AG10803 (cell line): ENCODE measurements around the gene AP1B1.

Source experiments
- DNase-seq: peaks from one replicate; pipeline ENCODE4 v3.0.0; 2010; ENCODE audit warnings: low read depth
- H3K4me3 ChIP-seq: 2 replicates; pipeline ENCODE4 v1.5.1; 2011; ENCODE audit warnings: mild to moderate bottlenecking, low read length, control low read depth
- TF ChIP-seq, protein P1 (sequence below): conservative IDR thresholded peaks from 2 replicates; pipeline ENCODE4 v1.5.1; 2011; ENCODE audit warnings: mild to moderate bottlenecking, low read length, control low read depth, inconsistent platforms

Gene AP1B1

DNA sequence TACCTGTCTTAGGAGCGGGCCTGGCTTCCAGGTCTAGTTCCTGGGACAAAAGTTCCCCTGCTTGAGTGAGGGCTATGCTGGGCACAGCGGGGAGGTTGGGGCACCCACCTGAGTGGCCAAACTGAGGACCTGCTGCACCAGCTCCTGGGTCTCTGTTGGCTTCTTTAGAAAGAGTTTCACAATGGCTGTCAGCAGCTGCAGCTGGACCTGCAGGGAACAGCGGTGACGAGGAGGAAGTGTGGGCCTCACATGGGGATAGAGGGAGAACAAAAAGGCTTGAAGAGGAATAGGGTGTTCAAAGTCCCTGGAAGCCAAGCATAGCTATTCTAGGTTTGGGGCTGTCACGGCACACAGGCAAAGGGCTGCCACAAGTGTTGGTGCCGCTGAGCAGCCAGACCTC is 46.2 kb downstream of the AP1B1 start:
- no peak overlapping the region for H3K4me3 ChIP-seq
- no peak for DNase-seq
- TF ChIP-seq, protein P1, sequence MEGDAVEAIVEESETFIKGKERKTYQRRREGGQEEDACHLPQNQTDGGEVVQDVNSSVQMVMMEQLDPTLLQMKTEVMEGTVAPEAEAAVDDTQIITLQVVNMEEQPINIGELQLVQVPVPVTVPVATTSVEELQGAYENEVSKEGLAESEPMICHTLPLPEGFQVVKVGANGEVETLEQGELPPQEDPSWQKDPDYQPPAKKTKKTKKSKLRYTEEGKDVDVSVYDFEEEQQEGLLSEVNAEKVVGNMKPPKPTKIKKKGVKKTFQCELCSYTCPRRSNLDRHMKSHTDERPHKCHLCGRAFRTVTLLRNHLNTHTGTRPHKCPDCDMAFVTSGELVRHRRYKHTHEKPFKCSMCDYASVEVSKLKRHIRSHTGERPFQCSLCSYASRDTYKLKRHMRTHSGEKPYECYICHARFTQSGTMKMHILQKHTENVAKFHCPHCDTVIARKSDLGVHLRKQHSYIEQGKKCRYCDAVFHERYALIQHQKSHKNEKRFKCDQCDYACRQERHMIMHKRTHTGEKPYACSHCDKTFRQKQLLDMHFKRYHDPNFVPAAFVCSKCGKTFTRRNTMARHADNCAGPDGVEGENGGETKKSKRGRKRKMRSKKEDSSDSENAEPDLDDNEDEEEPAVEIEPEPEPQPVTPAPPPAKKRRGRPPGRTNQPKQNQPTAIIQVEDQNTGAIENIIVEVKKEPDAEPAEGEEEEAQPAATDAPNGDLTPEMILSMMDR = no peak

- H3K4me3 ChIP-seq = no peak overlapping the region
- no peak for DNase-seq
- TF ChIP-seq, protein P1 = no peak
Measured at GRCh38 chr22:29341849-29342127, 46.6 kb downstream of the AP1B1 start.

DNA sequence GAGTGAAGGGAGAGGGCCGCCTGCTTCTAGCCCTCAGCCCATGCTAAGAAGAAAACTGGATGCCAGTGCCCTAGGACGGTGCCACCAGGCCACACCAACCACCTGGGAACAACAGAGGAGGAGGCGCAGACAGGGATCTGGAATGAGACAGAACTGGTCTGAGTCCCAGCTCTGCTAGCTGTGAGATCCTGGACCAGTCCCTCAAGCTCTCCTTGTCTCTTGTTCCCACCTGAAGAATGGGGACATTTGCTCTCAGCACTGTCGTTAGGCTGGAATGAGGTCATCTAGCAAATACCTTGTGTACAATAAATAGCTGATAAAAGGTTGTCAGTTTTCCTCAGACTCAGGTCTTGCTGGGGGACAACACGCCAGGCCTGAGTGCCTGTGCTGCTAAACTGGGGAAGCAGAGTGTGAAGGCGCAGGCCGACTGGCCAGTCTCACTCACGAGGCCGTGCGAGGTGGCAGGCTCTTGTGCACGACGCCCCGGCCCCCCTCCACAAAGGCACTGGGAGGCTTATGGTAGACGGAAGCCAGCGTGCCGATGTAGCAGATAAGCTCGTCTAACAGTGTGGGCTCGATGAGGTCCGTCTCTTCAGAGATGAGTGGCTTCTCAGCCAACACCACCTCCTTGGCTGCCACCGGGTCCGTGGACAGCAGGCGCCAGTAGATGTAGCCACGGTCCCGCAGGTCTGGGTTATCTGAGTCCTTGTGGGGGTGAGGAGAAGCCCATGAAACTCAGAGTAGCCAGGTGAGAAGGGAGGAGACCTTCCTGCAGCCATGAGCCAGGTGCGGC is 47.1 kb downstream of the AP1B1 start:
- DNase-seq = no peak
- TF ChIP-seq, protein P1 = no peak
- no peak overlapping the region for H3K4me3 ChIP-seq

DNA sequence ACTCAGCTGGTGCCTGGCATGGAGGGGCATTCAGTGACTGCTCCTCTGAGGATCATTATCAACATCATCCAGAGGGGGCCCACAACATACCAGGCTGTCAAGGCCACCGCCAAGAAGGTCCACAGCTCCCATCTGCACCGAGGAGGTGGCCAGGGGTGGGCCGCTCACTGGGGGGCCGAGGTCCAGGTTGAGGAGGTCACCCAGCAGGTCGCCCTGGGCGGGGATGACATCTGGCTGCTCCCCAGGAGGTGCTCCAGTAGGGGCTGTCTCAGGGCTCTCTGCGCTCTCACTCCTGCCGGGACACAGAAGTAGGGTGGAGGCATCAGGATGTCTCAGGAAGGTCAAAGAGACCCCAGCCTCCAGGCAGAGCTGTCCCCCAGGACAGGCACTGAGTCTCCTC is 47.8 kb downstream of the AP1B1 start:
- no peak overlapping the region for H3K4me3 ChIP-seq
- DNase-seq = no peak
- TF ChIP-seq, protein P1 = no peak

GRCh38 chr22:29339381-29340235 is 48.8 kb downstream of the AP1B1 start:
- H3K4me3 ChIP-seq = no peak overlapping the region
- TF ChIP-seq, protein P1 = no peak
- DNase-seq = no peak

- DNase-seq = no peak
- H3K4me3 ChIP-seq = no peak overlapping the region
- TF ChIP-seq, protein P1 = no peak
Measured at GRCh38 chr22:29338398-29338797, 50.0 kb downstream of the AP1B1 start.
